ENCODE measurements around the gene XYLT2. TPM values are rescaled to one million over a fixed set of nuclear protein-coding genes. Genes with fewer than 3 reads are reported as not detected.

The XYLT2 gene
- total RNA-seq, 1 donor from 2014 or later, result 51.3 TPM

DNA sequence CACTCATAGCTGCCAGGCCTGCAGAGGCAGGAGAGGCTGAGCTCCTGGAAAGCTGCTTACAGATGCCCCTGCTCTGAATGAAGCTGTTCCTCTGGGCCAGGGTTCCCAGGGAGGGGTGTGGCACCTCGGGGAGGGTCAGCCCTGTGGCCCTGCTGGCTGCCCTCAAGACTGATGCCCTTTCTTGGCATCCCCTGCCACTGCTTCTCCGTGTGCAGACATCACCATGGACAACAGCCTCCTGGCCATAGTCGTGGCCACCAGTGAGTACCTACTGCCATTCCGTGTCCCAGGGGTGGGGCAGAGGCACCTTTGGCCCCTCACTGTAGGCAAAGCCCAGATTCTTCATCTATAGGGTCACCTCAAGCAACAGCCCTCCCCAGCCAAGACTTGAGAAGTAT lies 18.1 kb downstream of the XYLT2 start:
- Histone ChIP-seq H3K4me1 (peaks cover 0 to 4% of the 10 kb centered on the region in 2 donors), H3K4me3 (no peak overlapping the region), H3K27me3 (no peaks in the 10 kb centered on the region), H3K36me3 (peaks cover 43% of the 10 kb centered on the region in 2 donors), H3K27ac (no peak overlapping the region), H3K9me3 (no peaks in the 10 kb centered on the region)
- DNase-seq (ENCODE audit: low spot score in 2 of 2), result no peak
- TF ChIP-seq, protein P1, sequence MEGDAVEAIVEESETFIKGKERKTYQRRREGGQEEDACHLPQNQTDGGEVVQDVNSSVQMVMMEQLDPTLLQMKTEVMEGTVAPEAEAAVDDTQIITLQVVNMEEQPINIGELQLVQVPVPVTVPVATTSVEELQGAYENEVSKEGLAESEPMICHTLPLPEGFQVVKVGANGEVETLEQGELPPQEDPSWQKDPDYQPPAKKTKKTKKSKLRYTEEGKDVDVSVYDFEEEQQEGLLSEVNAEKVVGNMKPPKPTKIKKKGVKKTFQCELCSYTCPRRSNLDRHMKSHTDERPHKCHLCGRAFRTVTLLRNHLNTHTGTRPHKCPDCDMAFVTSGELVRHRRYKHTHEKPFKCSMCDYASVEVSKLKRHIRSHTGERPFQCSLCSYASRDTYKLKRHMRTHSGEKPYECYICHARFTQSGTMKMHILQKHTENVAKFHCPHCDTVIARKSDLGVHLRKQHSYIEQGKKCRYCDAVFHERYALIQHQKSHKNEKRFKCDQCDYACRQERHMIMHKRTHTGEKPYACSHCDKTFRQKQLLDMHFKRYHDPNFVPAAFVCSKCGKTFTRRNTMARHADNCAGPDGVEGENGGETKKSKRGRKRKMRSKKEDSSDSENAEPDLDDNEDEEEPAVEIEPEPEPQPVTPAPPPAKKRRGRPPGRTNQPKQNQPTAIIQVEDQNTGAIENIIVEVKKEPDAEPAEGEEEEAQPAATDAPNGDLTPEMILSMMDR (IDR thresholded peaks at IDR 0.05), result no peak
- intact Hi-C loops (cut with DNase I), result no loop called here

DNA sequence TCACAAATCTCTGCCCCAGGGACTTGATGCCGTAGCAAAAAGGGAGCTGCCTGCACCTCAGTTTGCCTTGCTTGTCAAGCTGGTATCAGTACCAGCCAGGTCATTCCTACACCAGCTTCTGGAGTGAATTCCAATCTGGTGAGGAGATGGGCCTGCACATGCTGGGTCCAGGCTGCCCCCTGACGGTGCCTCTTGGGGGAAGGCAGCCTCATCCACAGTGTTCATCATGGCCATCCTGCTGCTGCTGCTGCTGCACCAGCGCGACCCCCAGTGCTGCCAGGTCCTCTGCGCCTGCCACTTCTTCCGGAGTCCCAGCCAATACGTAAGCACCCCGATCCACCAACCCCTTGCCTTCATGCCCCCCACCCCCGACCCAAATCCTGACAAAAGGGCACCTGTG lies 18.8 kb downstream of the XYLT2 start:
- H3K36me3 ChIP-seq, result peaks cover 44 to 45% of the 10 kb centered on the region in 2 donors
- no peak for DNase-seq (ENCODE audit: low spot score in 2 of 2)

DNA sequence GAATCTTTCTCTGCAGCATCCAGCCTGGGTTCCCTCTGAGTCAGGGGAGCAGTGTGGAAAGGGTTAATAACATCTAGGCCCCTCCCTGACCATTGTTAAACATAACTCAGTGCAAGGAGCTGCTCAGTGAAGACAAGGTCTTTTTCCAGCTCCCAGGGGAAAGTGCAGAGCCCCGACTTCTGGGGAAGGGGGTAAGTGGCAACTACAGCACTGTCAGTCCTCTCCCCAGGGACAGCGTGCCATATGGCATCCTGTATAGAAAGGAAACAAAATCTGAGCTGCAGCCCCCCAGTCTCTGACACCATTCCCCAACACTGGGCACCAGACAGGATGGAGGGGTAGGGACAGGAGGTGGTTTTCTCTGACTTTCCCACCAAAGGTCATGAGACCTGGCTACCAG lies 19.2 kb downstream of the XYLT2 start:
- Histone ChIP-seq H3K4me1 (peaks cover 0 to 4% of the 10 kb centered on the region in 2 donors), H3K36me3 (peaks cover 44 to 46% of the 10 kb centered on the region in 2 donors), H3K9me3 (no peaks in the 10 kb centered on the region), H3K4me3 (no peak overlapping the region), H3K27me3 (no peaks in the 10 kb centered on the region), H3K27ac (no peak overlapping the region)
- no peak for DNase-seq (ENCODE audit: low spot score in 2 of 2)
- intact Hi-C loops (cut with DNase I), result no loop called here
- TF ChIP-seq, protein P1 (IDR thresholded peaks at IDR 0.05), result no peak

More for the DNA sequence above, 18.8 kb downstream of the XYLT2 start:
- TF ChIP-seq, protein P1 (IDR thresholded peaks at IDR 0.05), result no peak
- Histone ChIP-seq H3K27ac (no peak overlapping the region), H3K4me1 (peaks cover 0 to 4% of the 10 kb centered on the region in 2 donors), H3K4me3 (no peak overlapping the region), H3K27me3 (no peaks in the 10 kb centered on the region), H3K9me3 (no peaks in the 10 kb centered on the region)
- intact Hi-C loops (cut with DNase I), result no loop called here

DNA sequence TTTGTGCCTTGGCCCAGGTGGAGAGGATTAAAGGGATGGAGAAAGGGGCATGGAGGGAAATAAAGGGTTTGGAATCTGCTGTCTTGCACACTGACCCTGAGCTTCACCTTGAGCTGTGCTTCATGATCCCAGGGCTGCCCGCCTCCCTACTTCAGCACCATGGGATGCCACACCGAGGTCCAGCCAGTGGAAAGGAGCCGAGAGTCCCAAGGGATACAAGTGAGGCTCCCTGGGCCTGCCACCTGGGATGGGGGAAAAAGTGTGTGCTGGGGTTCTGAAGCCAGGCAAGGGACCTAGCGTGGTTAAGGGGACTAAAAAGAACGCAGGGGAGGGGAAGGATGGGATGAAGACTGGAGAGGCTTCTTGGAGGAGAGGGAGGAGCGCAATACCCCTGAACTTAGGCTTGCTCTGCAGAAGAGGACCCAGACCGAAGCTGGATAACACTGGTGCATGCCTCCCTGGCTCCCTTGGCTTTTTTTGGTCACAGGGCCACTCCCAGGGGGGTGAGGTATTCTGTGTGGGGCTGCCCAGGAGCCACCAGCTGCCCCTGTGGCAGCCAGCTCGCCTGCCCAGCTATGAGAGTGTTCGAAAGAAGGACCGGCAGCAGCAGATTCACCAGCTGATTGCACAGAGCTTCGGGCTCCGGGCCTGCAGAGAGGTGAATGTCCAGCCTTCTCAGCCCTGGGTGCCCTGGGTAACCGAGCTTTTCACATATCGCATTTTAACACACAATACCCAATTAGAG lies 19.9 kb downstream of the XYLT2 start:
- intact Hi-C loops (cut with DNase I), result no loop called here
- Histone ChIP-seq H3K27ac (no peak overlapping the region), H3K27me3 (no peaks in the 10 kb centered on the region), H3K4me3 (no peak overlapping the region), H3K4me1 (peaks cover 0 to 4% of the 10 kb centered on the region in 2 donors), H3K36me3 (peaks cover 44 to 47% of the 10 kb centered on the region in 2 donors), H3K9me3 (no peaks in the 10 kb centered on the region)
- TF ChIP-seq, protein P1 (IDR thresholded peaks at IDR 0.05), result no peak
- no peak for DNase-seq (ENCODE audit: low spot score in 2 of 2)

DNA sequence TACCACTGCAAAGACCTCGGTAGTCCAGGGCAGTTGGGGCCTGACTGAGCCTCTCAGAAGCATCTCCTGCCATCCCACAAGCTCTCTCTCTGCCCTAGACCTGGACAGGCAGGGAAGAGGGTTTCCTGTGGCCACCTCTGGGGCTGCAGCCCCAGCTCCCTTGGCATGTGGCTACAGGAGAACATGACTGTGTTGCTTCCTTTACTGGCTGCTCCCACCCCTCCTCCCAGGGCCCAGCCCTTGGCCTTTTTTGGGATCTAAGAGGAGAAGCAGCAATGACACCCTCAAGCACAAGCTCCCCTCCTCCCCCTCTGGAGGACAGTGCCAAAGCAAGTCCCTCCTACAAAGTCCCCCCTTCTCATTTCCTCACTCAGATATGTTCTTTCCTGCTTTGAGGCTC lies 21.5 kb downstream of the XYLT2 start:
- no peaks in the 10 kb centered on the region for H3K9me3 ChIP-seq
- TF ChIP-seq, protein P1 (IDR thresholded peaks at IDR 0.05), result no peak
- DNase-seq (ENCODE audit: low spot score in 2 of 2), result no peak
- H3K36me3 ChIP-seq, result peaks cover 40 to 47% of the 10 kb centered on the region in 2 donors
- intact Hi-C loops (cut with DNase I), result no loop called here
- no peak overlapping the region for H3K27ac ChIP-seq
- H3K27me3 ChIP-seq, result no peaks in the 10 kb centered on the region
- peaks cover 0 to 9% of the 10 kb centered on the region in 2 donors for H3K4me1 ChIP-seq
- H3K4me3 ChIP-seq, result no peak overlapping the region

Data from ascending aorta (tissue), 2 donors.